H1 (cell line): Measurements from ENCODE around the gene TNS3. TPM values are rescaled to one million over a fixed set of nuclear protein-coding genes. Genes with fewer than 3 reads are reported as not detected.

Experiments used
- CTCF ChIA-PET: fragments of 300-600 bp; sonication (Branson Sonifier 250); formaldehyde crosslinking; loops from one replicate; lab custom pipeline; 2021; ENCODE audit not compliant: partially characterized antibody; lab: Charles Lee
- POLR2A ChIA-PET: fragments of 300-600 bp; sonication (Branson Sonifier 250); formaldehyde crosslinking; loops from one replicate; lab custom pipeline; 2021; ENCODE audit warnings: inconsistent platforms; ENCODE audit not compliant: partially characterized antibody; lab: Charles Lee
- DNase-seq, 2 experiments: peaks; one replicate each; pipeline versions ENCODE4 v3.0.0 to v3.0.0-alpha.2; 2010 to 2022; ENCODE audit warnings: low spot score in 2 of 2, low read depth in 1 of 2, mixed read lengths in 1 of 2
- FAIRE-seq: peaks from 2 replicates; lab custom pipeline; 2011; peaks lifted over from hg19 to GRCh38; lab: Jason Lieb, UNC
- H2AFZ ChIP-seq: 2 replicates; pipeline ENCODE4 v1.8.1; 2012; ENCODE audit warnings: low read length, inconsistent platforms
- H2AK5ac ChIP-seq: 2 replicates; pipeline ENCODE4 v1.6.1; 2013; ENCODE audit warnings: low read depth, low read length
- H2BK120ac ChIP-seq: replicated peaks from 2 replicates; pipeline ENCODE3; 2013; ENCODE audit warnings: low read depth, low read length, inconsistent platforms
- H2BK12ac ChIP-seq: 2 replicates; pipeline ENCODE4 v1.6.1; 2013; ENCODE audit warnings: low read depth, low read length
- H2BK15ac ChIP-seq: 2 replicates; pipeline ENCODE4 v1.6.1; 2013; ENCODE audit warnings: low read length
- H2BK20ac ChIP-seq: 2 replicates; pipeline ENCODE4 v1.6.1; 2013; ENCODE audit warnings: low read length
- H2BK5ac ChIP-seq: 2 replicates; pipeline ENCODE4 v1.6.1; 2013; ENCODE audit warnings: low read depth, low read length
- H3K14ac ChIP-seq: 2 replicates; pipeline ENCODE4 v1.6.1; 2013; ENCODE audit warnings: inconsistent platforms; ENCODE audit not compliant: insufficient read length
- H3K18ac ChIP-seq: 2 replicates; pipeline ENCODE4 v1.6.1; 2013; ENCODE audit warnings: low read length; ENCODE audit errors: extremely low read depth
- H3K23ac ChIP-seq: 2 replicates; pipeline ENCODE4 v1.6.1; 2013; ENCODE audit warnings: inconsistent platforms; ENCODE audit not compliant: insufficient read length
- H3K23me2 ChIP-seq: 2 replicates; pipeline ENCODE4 v1.6.1; 2013; ENCODE audit warnings: low read depth, low read length
- H3K27ac ChIP-seq: 2 replicates; pipeline ENCODE4 v1.6.1; 2011; ENCODE audit warnings: low read depth, low read length, inconsistent platforms
- H3K27me3 ChIP-seq, 4 experiments: replicated peaks in 1 of 4; 1 replicate in 1 of 4; 2 replicates in 3 of 4; pipeline versions ENCODE4 v1.6.1 to v1.8.1; 2011 to 2013; ENCODE audit warnings: low read length in 3 of 4, mild to moderate bottlenecking in 3 of 4, inconsistent platforms in 2 of 4, mixed read lengths in 2 of 4, moderate library complexity in 1 of 4; ENCODE audit not compliant: control insufficient read depth in 3 of 4, insufficient read depth in 3 of 4; ENCODE audit errors: extremely low read depth in 1 of 4
- H3K36me3 ChIP-seq, 4 experiments: 2 replicates each; pipeline versions ENCODE4 v1.6.1 to v1.8.1; 2011 to 2013; ENCODE audit warnings: mild to moderate bottlenecking in 4 of 4, low read length in 3 of 4, moderate library complexity in 2 of 4, control low read depth in 1 of 4, inconsistent platforms in 1 of 4; ENCODE audit not compliant: insufficient read depth in 4 of 4, control insufficient read depth in 2 of 4
- H3K4ac ChIP-seq: replicated peaks from 2 replicates; pipeline ENCODE3; 2013; ENCODE audit warnings: low read length, low read depth, mixed read lengths, inconsistent platforms; ENCODE audit not compliant: insufficient read length
- H3K4me1 ChIP-seq, 4 experiments: replicated peaks in 1 of 4; 1 replicate in 1 of 4; 2 replicates in 3 of 4; pipeline versions ENCODE4 v1.6.1 to v1.8.1; 2011 to 2013; ENCODE audit warnings: low read length in 3 of 4, inconsistent platforms in 2 of 4, mixed read lengths in 1 of 4; ENCODE audit not compliant: insufficient read depth in 4 of 4, control insufficient read depth in 3 of 4
- H3K4me2 ChIP-seq, 2 experiments: 2 replicates each; pipeline versions ENCODE4 v1.6.1 to v1.8.1; 2011 to 2013; ENCODE audit warnings: low read depth in 2 of 2, low read length in 2 of 2, control low read depth in 1 of 2, inconsistent platforms in 1 of 2, mild to moderate bottlenecking in 1 of 2; ENCODE audit not compliant: insufficient read depth in 1 of 2
- H3K4me3 ChIP-seq, 4 experiments: fragments of 200-600, 300-600 bp in 1 of 4; sonication (generic), shearing (Covaris generic), sonication (Bioruptor Twin) in 1 of 4; 2 replicates each; pipeline versions ENCODE4 v1.5.1 to v1.8.1; 2011 to 2016; ENCODE audit warnings: low read length in 4 of 4, low read depth in 3 of 4, control low read depth in 2 of 4, inconsistent platforms in 2 of 4, mild to moderate bottlenecking in 2 of 4, mixed read lengths in 1 of 4, moderate library complexity in 1 of 4; ENCODE audit not compliant: insufficient read depth in 2 of 4; ENCODE audit errors: extremely low read depth in 1 of 4
- H3K56ac ChIP-seq: replicated peaks from 2 replicates; pipeline ENCODE3; 2013; ENCODE audit warnings: low read depth, mild to moderate bottlenecking, mixed read lengths, low read length, inconsistent platforms; ENCODE audit not compliant: insufficient read length
- H3K79me1 ChIP-seq: 2 replicates; pipeline ENCODE4 v1.6.1; 2013; ENCODE audit warnings: low read depth, low read length, control low read depth
- H3K79me2 ChIP-seq, 2 experiments: 2 replicates each; pipeline versions ENCODE4 v1.6.1 to v1.8.1; 2012 to 2013; ENCODE audit warnings: low read length in 2 of 2, mild to moderate bottlenecking in 2 of 2, inconsistent platforms in 1 of 2; ENCODE audit not compliant: insufficient read depth in 2 of 2, control insufficient read depth in 1 of 2
- H3K9ac ChIP-seq, 4 experiments: replicated peaks in 1 of 4; 1 replicate in 1 of 4; 2 replicates in 3 of 4; pipeline versions ENCODE4 v1.6.1 to v1.8.1; 2011 to 2013; ENCODE audit warnings: low read depth in 3 of 4, low read length in 3 of 4, control low read depth in 2 of 4, mild to moderate bottlenecking in 2 of 4, moderate library complexity in 2 of 4, inconsistent platforms in 1 of 4; ENCODE audit errors: extremely low read depth in 1 of 4
- H3K9me3 ChIP-seq, 2 experiments: 2 replicates each; pipeline versions ENCODE4 v1.6.1 to v1.8.1; 2012 to 2013; ENCODE audit warnings: mild to moderate bottlenecking in 2 of 2, moderate library complexity in 2 of 2, control low read depth in 1 of 2, inconsistent platforms in 1 of 2, low read depth in 1 of 2, low read length in 1 of 2, mixed read lengths in 1 of 2; ENCODE audit not compliant: insufficient read depth in 2 of 2
- H4K20me1 ChIP-seq, 2 experiments: replicated peaks in 1 of 2; 2 replicates each; pipeline versions ENCODE3 to v1.8.1; 2011 to 2013; ENCODE audit warnings: inconsistent platforms in 2 of 2, low read length in 2 of 2, mild to moderate bottlenecking in 1 of 2; ENCODE audit not compliant: insufficient read depth in 2 of 2, control insufficient read depth in 1 of 2
- H4K5ac ChIP-seq: 2 replicates; pipeline ENCODE4 v1.6.1; 2013; ENCODE audit warnings: low read length, low read depth, mixed read lengths, inconsistent platforms; ENCODE audit not compliant: insufficient read length
- H4K8ac ChIP-seq: 2 replicates; pipeline ENCODE4 v1.8.0; 2013; ENCODE audit warnings: mild to moderate bottlenecking, moderate library complexity, low read length, inconsistent platforms; ENCODE audit not compliant: insufficient read depth; ENCODE audit errors: extremely low read depth
- H4K91ac ChIP-seq: replicated peaks from 2 replicates; pipeline ENCODE3; 2013; ENCODE audit warnings: low read length, mixed read lengths, inconsistent platforms; ENCODE audit not compliant: insufficient read length
- CHD1 ChIP-seq: IDR thresholded peaks from 2 replicates; pipeline ENCODE4 v1.6.1; 2012; ENCODE audit warnings: low read depth, low read length, improper control_type of control experiment
- NRF1 ChIP-seq: IDR thresholded peaks from 2 replicates; pipeline ENCODE4 v1.6.1; 2011; ENCODE audit warnings: mild to moderate bottlenecking, low read depth, low read length, improper control_type of control experiment
- RFX5 ChIP-seq: IDR thresholded peaks from 2 replicates; pipeline ENCODE4 v1.6.1; 2011; ENCODE audit warnings: low read depth, low read length, improper control_type of control experiment, borderline replicate concordance
- WGBS, 2 experiments: shearing (Covaris generic) in 1 of 2; methylation state at CpG; one replicate each; pipeline versions ENCODE4 v1.1.6 to v1.1.7; 2013 to 2015; ENCODE audit warnings: low lambda C conversion rate in 2 of 2, mixed read lengths in 2 of 2, inconsistent platforms in 1 of 2, low coverage in 1 of 2, missing lambda C conversion rate in 1 of 2; ENCODE audit not compliant: insufficient replicate concordance in 2 of 2, insufficient coverage in 1 of 2, insufficient read length in 1 of 2; ENCODE audit errors: extremely low coverage in 1 of 2, missing lambda C conversion rate in 1 of 2; 5-methylcytosine and 5-hydroxymethylcytosine counted together
- polyA plus RNA-seq, 7 experiments: library from polyadenylated mRNA; depleted of rRNA in 3 of 7; stranded (reverse) in 5 of 7; unstranded in 2 of 7; fragments of >200 nt in 5 of 7; fragments of 200-250 nt in 2 of 7; gene quantifications; 1 replicate in 5 of 7; 2 replicates in 1 of 7; 4 replicates in 1 of 7; pipeline versions ENCODE4 v1.2.1 to v1.2.3, GENCODE V29; 2011 to 2013; ENCODE audit warnings: missing spikeins in 2 of 7, mixed read lengths in 2 of 7
- total RNA-seq: library from RNA; stranded (reverse); fragmentation: NEBNext Ultra II Directional; extraction: Animal tissue kit (Norgen Biotek cat#: 25700); gene quantifications from 2 replicates; pipeline ENCODE4 v1.2.1, GENCODE V29; 2021
- TF ChIP-seq, protein P1 (sequence below): IDR thresholded peaks from 2 replicates; pipeline ENCODE4 v1.6.1; 2011; ENCODE audit warnings: low read depth, mild to moderate bottlenecking, low read length; ENCODE audit not compliant: insufficient read depth

Gene TNS3
- total and polyA plus RNA-seq, 2 of the 8 experiments (the other 6 are each of a cell fraction or from before 2014, with no cell fraction given), result 11.9 to 24.2 TPM

DNA sequence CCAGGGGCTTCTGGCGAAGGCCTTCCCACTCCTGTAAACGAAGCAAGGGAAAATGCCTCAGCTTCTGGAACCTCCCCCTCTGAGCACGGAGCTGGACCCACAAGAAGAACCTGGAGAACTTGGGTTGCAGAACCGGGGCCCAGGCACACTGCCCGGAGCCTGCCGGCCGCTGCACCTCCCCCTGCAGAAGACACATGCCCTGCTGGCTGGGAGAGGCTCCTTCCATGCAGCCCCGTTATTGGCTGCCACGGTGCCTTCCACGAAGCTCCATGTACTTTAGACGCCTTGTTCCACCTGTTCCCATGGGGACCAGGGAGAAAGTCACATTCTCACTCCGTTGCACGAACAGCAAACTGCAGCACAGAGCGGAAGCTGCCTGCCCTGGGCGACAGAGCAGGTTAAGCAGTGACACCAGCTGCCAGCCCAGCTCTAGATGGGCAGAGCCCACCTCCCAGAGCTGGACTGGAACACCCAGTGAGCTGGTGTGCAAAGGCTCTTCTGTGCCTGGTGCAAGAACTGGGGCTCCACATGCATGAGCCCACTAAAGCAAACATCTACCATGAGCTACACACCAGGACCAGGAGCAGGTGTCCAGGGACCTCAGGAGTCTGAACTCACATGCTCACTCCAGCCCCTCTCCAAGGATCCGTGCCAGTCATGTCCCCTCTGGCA, 70.1 kb downstream of the TNS3 start:
- H3K14ac ChIP-seq, result no peak overlapping the region
- H3K79me2 ChIP-seq, result peaks cover 4 to 11% of the 10 kb centered on the region in 2 experiments; a peak in 3 of 4 replicates
- H3K27ac ChIP-seq, result no peak overlapping the region
- H4K20me1 ChIP-seq, result peaks cover 6 to 9% of the 10 kb centered on the region in 2 experiments
- H4K5ac ChIP-seq, result no peak overlapping the region
- H2BK120ac ChIP-seq, result no peak overlapping the region
- H3K27me3 ChIP-seq, result no peaks in the 10 kb centered on the region
- H3K23ac ChIP-seq, result no peak overlapping the region
- no peak overlapping the region for H3K56ac ChIP-seq
- H3K4me2 ChIP-seq, result no peak overlapping the region
- H3K9me3 ChIP-seq, result no peaks in the 10 kb centered on the region
- H2BK12ac ChIP-seq, result no peak overlapping the region
- H3K36me3 ChIP-seq, result peaks cover 0 to 3% (median 0%) of the 10 kb centered on the region in 4 experiments; a peak in 2 of 8 replicates
- 0 out of 7 replicates have a peak overlapping the region, but pooled peaks of 1 of the 4 experiments have one; percentile 27 for H3K9ac ChIP-seq
- H3K4me1 ChIP-seq, result peaks cover 0 to 3% (median 0%) of the 10 kb centered on the region in 4 experiments; a peak in 4 of 7 replicates
- no peak overlapping the region for H3K4me3 ChIP-seq
- H2AFZ ChIP-seq, result no peak overlapping the region
- no peak overlapping the region for H2BK5ac ChIP-seq
- H3K79me1 ChIP-seq, result 0 out of 2 replicates have a peak, but pooled peaks cover 2% of the 10 kb centered on the region
- POLR2A ChIA-PET, result interaction anchor here (0.7 kb wide), 1 partner anchor 9 kb away, joined by 3 read pairs; no protein-coding TSS in a partner anchor
- H2BK15ac ChIP-seq, result no peak overlapping the region
- no peak overlapping the region for H3K18ac ChIP-seq
- no peak for DNase-seq
- WGBS, 2 experiments, result 95% methylated on average over 16 of the region's 16 CpGs; no CpG with 5 or more reads in 1 of the 2 experiments
- H2AK5ac ChIP-seq, result no peak overlapping the region
- no peak overlapping the region for H3K4ac ChIP-seq
- no peak overlapping the region for H4K91ac ChIP-seq
- peaks cover 4% of the 10 kb centered on the region; the same call in 1 of the 2 replicates for H3K23me2 ChIP-seq
- TF ChIP-seq CHD1 (no peak), NRF1 (no peak), RFX5 (no peak)
- TF ChIP-seq, protein P1, sequence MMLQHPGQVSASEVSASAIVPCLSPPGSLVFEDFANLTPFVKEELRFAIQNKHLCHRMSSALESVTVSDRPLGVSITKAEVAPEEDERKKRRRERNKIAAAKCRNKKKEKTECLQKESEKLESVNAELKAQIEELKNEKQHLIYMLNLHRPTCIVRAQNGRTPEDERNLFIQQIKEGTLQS, result no peak
- no peak for FAIRE-seq
- CTCF ChIA-PET, result interaction anchor here (0.7 to 1.4 kb wide), 6 partner anchors 13 to 245 kb away, joined by 3 to 4 read pairs (median 3); no protein-coding TSS in a partner anchor
- H2BK20ac ChIP-seq, result no peak overlapping the region
- no peak overlapping the region; the same call in 1 of the 2 replicates for H4K8ac ChIP-seq
